UCSD-AML1 (cell line): ENCODE data around the gene PNLIPRP1.

Source experiments
- DNase-seq: peaks from one replicate; lab custom pipeline; 2025; ENCODE audit not compliant: unreplicated experiment; lab: John Stamatoyannopoulos, UW

Gene PNLIPRP1

GRCh38 chr10:116590590-116591444 is at the start of gene PNLIPRP1:
TSS of gene PNLIPRP1 (plus strand) at chr10:116590959. CDS start at chr10:116591130, 171 bp downstream.
- DNase-seq = no peak

DNA sequence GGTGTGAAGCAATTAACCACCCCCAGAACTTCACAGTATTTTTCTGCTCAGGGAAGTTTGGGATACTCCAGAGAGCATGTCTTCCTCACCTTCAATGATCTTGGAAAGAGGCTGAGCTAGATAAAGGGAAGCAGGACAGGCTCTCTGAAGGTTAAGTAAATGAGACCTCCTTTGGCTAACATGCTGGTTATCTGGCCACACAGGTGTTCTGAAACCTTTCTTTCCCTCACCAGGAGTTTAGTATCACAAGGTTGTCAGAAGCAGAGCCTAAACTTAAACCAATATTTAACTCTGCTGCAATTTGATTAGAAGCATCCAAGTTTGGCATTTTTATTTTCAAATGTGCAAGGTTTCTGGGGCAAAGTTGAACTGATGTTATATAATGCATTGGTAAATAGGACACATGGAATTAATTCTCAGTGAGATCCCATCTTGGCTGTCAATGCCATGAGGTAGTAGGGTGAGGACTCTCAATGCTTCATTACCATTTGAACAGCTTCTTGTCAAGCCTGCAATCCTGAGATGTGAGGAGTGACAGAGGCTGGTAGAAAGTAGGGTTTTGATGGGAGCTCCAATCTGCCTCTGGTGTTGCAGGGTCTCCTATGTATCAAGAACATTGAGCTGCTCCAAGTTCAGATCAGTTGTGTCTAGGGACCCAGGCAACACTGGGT is 48.6 kb upstream of the PNLIPRP1 start:
- no peak for DNase-seq

DNA sequence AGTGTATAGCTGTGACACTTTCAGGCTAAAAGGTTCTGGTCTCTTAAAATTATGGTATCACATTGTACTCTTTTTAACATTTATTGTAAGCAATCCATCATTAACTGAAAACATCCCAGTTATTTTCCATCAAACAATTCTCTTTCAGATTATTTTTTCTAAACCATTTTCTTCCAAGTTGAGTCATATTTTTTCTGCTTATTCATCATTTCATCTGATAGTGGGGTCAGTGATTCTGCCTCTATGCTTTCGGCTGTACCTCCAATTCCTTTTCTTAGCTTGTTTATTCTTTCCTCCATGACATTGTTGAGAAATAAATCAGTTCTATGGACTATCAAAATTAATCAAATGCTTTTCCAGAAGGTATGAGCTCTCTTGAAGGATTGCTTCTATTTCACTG is 45.6 kb upstream of the PNLIPRP1 start:
- no peak for DNase-seq

DNA sequence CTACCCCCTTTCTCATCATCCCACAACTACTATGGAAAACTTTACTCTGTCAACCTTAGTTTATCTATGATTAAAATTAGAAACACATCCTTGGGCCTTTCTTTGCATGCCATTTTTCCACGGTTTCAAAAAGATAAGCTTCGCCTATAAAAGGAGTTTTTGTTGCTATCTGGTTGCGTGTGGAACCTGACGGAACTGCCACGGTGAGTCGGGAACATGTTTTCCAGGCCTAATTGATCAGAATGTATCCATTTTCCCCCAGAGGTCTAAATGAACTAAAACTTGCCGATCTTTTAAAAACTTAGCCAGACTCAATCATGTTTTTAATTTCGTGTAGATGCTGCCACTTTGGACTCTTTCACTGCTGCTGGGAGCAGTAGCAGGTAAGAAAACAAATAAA is 45.0 kb upstream of the PNLIPRP1 start, which contains the start of gene PNLIP:
PNLIP (plus strand) TSS at position 176 of the 400 bp plus-strand sequence; CDS start at position 338, 162 bp downstream.
- DNase-seq = no peak

DNA sequence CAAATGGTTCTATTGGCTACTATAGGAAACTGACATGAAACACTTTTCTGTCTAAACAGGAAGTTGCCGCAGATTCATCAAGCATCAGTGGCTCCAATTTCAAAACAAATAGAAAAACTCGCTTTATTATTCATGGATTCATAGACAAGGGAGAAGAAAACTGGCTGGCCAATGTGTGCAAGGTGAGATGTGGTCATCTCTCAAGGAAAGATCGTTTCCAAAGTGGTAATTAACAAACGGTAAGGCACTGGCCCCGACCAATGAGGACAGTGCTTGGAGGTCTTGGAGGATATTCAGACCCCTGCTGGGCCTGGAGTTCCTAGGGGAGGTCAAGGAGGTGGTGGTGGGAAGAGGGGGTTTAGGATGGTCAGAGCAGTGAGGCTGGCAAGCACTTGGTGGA is 42.5 kb upstream of the PNLIPRP1 start:
- no peak for DNase-seq

DNA sequence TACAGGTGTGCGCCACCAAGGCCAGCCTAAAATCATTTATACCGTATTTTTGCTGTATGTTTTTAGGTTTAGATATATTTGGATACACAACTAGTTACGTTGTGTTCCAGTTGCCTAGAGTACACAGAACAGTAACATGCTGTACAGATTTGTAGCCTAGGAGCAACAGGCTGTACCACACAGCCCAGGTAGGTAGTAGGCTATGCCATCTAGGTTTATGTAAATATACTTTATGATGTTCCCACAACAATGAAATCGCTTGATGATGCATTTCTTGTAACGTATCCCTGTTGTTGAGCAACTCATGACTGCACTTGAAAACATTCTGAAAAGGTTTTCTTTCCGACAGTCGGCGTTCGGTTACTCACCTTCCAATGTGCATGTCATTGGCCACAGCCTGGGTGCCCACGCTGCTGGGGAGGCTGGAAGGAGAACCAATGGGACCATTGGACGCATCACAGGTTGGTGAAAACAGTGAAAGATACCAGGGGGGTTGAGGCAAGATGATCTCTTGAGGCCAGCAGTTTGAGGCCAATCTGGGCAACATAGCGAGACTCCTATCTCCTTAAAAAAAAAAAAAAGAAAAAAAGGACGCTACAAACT is 37.3 kb upstream of the PNLIPRP1 start:
- no peak for DNase-seq

DNA sequence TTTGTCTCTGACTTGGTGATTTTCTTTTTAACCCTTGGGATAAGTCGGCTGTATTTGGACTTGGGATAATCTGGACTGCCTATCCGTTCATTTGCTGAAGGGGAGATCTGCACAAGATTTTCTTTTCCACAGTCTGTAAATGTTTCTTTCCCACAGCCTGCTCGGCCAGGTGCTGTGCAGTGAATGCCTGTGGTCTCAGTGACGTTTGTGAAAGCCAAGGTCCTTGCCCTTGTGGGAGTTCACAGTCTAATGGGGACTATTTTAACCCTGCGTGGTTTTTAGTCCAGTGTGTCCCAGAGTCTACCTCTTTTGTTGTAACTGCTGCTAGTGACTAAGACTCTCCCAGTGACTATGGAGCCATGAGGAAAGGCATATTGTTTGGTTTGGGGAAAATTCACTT is 36.1 kb upstream of the PNLIPRP1 start:
- DNase-seq = no peak

DNA sequence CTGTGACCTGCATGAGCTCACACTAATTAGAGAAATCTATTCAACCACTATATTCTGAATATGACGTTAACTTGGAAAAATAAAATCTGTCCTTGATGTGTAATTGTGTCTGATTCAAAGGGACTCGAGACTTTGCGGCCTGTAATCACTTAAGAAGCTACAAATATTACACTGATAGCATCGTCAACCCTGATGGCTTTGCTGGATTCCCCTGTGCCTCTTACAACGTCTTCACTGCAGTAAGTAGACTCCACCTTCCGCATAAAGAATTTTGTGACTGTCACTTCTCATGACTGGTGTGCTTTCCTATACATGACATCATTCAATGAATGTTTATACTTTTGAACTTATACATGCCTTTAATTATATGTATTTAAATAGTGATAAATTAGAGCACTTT is 34.9 kb upstream of the PNLIPRP1 start:
- no peak for DNase-seq

DNA sequence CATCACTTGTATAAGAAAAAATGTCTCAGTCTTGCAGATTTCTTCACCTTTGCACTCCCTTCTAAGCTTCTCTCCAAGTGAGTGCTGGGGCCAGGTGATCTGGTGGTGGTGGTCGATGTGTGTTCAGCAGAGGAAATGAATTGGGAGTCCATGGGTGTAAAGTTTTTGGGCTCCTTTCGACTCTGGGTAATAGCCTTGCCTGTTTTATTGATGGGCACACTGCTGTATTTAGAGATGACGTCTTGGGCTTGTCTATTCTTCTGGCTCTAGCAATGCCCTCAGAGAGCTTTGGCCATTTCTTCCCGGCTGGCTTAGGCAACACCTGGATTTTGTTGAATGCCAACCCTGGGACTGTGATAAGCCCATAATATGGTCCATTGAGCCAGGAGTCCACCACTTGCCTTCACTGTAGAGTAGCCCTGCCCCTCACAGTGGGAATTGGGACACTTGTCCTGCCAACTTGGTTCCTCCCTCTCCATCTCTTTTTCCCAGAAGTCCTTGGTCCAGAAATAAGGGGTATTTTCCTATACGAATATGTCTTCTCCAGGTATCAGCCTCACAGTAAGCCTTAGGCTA is 33.4 kb upstream of the PNLIPRP1 start:
- DNase-seq = no peak

- no peak for DNase-seq
Observed at GRCh38 chr10:116565534-116565933, 25.2 kb upstream of the PNLIPRP1 start.

DNA sequence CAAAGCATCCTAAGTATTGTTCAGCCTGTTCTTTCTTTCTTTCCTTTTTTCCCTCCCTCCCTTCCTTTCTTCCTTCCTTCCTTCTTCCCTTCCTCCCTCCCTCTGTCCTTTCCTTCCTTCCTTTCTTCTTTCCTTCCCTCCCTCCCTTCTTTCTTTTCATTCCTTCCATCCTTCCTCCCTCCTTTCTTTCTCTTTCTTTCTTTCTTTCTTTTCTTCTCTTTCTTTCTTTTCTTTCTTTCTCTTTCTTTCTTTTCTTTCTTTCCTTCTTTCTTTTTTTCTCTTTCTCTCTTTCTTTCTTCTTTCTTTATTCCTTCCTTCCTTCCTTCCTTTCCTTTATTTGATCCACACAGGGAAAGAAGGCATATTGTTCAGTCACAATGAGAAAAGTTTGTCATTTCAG is 23.8 kb upstream of the PNLIPRP1 start:
- no peak for DNase-seq

- no peak for DNase-seq
Observed at GRCh38 chr10:116567335-116567734, 23.4 kb upstream of the PNLIPRP1 start.

DNA sequence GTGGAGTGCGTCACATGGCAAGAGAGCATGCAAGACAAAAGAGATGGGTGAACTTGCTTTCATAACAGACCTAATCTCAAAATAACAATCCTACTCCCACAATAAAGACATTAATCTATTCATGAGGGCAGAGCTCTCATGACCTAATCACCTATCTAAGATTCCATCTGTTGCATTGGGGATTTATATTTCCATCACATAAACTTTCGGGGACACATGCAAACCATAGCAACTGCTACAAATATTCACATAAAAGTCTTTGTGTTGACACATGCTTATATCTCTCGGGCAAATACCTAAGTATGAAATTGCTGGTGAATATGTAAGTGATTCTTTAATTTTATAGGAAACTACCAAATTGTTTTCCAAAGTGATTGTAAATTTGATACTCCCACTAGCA is 16.0 kb upstream of the PNLIPRP1 start:
- no peak for DNase-seq

DNA sequence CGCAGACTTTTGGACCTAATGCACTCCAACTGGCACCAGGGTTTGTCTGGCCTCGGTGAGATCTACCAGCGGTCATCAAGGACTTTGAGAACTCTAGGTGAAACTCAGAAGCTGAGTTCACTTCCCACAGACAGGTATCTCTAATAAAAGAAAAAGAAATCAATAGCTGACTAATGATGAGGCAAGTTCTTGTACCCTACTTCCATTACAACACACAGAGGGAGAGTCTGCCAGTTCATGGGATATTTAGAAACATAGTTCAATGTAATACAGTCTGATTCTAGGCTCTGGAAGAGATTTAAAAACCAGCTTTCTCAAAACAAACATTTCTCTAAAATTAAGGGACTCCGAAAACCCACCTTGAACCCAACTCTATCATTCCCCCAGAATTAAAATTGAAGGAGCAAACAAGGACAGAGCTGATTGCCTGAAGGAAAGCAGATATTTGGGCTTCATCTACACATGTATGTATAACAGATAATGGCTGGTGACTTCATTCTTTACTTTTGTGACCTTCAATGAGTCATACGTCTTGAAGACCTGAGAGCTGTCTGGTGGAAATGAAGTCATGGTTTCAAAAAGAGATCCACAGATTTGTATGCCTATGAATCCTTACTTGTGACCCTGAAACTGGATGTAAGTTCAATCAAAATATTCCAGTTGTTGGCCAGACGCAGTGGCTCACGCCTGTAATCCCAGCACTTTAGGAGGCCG is 2.7 kb upstream of the PNLIPRP1 start:
- no peak for DNase-seq

DNA sequence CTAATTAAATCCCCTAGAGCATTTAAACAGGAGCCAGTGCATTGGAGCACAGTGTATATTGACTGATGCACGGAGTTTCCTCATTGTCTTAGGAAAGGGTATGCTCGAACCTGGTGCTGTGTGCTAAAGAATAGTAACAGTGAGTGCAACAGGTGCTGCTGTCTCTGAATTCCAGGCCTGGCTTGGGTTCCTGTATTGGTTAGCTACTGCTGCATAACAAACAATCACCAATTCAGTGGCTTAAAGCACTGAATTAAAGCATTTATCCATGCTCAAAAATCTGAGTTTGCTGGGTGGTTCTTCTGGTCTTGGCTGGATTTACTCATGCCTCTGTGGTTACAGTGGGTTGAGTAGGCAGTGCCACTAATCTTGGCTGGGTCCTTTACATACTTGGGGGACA is 1.8 kb upstream of the PNLIPRP1 start:
- no peak for DNase-seq

DNA sequence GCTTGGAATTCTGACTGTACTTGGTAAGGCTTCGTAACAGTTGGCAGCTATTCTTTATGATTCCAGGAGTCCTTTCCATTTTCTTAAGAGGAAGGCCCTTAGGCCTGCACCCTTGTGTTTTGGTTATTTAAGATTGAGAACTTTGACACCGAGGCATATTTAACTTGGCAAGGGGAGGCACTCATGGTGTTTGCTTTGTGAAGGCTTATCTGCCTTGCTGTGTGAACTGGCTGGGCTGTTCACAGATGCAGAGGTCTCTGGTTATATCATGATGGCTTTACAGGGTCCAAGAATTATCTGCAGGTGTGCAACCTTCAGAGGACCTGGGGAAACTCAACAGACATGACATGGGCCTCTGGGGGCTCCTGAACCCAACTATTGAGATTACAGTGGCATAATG is 833 bp upstream of the PNLIPRP1 start:
- DNase-seq = no peak

GRCh38 chr10:116593139-116593740 is 2.5 kb downstream of the PNLIPRP1 start:
- no peak for DNase-seq

DNA sequence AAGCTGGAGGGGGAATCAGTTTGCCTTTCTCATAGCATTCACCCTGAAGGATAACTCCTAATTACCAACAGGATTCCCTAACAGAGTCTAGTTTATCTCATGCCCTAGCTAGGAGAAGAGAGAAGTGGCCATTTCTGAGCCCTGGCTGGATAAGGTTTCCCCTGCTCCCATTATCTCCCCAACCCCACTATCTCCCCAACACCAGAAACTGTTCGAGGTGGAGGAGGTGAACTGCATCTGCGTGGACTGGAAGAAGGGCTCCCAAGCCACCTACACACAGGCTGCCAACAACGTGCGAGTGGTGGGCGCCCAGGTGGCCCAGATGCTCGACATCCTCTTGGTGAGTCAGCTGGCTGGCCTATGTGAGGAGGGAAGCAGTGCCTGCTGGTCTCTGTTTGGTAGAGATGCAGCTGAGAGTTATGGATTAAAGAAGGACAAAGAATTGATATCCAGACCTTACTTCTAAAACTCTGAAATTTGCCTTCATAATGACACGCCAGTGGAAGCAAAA is 3.8 kb downstream of the PNLIPRP1 start:
- no peak for DNase-seq

GRCh38 chr10:116596062-116596461 is 5.3 kb downstream of the PNLIPRP1 start:
- DNase-seq = no peak

GRCh38 chr10:116597543-116597942 is 6.8 kb downstream of the PNLIPRP1 start:
- no peak for DNase-seq
